GM12864 (cell line): ENCODE data around the gene HIGD1B.

Source experiments
- DNase-seq: peaks from one replicate; pipeline ENCODE4 v3.0.0-alpha.2; 2011; ENCODE audit warnings: low read depth
- H3K4me3 ChIP-seq: 2 replicates; pipeline ENCODE4 v1.5.1; 2011; ENCODE audit warnings: mild to moderate bottlenecking, low read depth, low read length, control low read depth
- TF ChIP-seq, protein P1 (sequence below): IDR thresholded peaks from 2 replicates; pipeline ENCODE4 v1.5.1; 2011; ENCODE audit warnings: low read depth, mild to moderate bottlenecking, moderate library complexity, low read length, control low read depth, inconsistent platforms; ENCODE audit errors: missing control alignments

Gene HIGD1B

DNA sequence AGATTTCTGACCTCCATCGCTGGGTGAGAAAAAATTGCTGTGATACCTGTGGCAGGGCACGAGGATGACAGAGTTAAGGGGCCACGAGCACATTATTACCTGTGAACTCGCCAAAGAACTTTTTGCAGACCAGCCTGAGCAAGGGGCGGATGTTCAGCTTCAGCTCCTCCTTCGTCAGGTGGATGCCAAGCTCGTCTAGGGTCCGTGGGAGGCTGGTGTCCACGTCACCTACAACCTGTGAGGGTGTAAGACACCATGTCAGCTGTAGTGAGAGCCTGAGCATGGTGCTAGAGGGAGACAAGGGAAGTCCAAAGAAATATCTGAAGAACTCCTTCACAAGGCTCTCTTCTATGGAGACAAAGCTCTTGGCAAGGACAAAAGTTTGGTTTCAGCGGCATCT lies 17.1 kb downstream of the HIGD1B start:
- no peak for DNase-seq
- TF ChIP-seq, protein P1, sequence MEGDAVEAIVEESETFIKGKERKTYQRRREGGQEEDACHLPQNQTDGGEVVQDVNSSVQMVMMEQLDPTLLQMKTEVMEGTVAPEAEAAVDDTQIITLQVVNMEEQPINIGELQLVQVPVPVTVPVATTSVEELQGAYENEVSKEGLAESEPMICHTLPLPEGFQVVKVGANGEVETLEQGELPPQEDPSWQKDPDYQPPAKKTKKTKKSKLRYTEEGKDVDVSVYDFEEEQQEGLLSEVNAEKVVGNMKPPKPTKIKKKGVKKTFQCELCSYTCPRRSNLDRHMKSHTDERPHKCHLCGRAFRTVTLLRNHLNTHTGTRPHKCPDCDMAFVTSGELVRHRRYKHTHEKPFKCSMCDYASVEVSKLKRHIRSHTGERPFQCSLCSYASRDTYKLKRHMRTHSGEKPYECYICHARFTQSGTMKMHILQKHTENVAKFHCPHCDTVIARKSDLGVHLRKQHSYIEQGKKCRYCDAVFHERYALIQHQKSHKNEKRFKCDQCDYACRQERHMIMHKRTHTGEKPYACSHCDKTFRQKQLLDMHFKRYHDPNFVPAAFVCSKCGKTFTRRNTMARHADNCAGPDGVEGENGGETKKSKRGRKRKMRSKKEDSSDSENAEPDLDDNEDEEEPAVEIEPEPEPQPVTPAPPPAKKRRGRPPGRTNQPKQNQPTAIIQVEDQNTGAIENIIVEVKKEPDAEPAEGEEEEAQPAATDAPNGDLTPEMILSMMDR: no peak
- H3K4me3 ChIP-seq: no peak overlapping the region

GRCh38 chr17:44865231-44865660 lies 17.6 kb downstream of the HIGD1B start:
- TF ChIP-seq, protein P1: peak; percentile 76
- no peak overlapping the region for H3K4me3 ChIP-seq
- peak; percentile 29 for DNase-seq

DNA sequence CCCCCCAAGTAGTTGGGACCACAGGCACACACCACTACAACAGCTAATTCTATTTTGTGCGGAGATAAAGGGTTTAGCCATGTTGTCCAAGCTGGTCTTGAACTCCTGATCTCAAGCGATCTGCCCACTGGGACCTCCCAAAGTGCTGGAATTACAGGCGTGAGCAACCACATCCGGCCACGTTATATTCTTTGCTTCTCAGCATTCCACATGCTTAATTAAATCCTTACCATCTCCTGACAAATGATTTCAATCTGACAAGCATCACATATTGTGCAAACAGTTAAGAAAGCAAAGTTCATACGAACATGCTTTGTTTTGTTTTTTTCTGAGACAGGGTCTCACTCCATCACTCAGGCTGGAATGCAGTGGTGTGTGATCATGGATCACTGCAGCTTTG lies 18.2 kb downstream of the HIGD1B start:
- TF ChIP-seq, protein P1: no peak
- H3K4me3 ChIP-seq: no peak overlapping the region
- DNase-seq: no peak

DNA sequence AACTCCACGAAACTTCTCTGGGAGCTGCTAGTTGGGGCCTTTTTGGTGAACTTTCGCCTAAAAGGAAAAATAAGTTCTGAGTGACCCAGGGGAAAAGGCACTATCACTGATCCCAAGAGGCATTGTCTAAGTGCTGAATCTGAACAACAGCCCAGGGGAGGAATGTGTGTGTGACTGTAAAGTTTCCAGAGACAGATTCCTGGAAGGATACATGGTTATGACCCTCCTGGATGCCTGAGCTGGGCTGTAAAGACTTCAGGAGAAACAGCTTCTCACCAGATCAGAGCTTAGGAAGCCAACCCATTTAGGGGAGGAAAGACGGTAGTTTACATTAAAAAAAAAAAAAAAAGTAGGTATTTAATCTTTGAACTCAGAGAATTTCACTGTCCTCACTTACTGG lies 20.2 kb downstream of the HIGD1B start:
- TF ChIP-seq, protein P1: no peak
- no peak for DNase-seq
- no peak overlapping the region for H3K4me3 ChIP-seq

GRCh38 chr17:44871556-44871955 lies 23.9 kb downstream of the HIGD1B start:
- TF ChIP-seq, protein P1: no peak
- H3K4me3 ChIP-seq: no peak overlapping the region
- DNase-seq: no peak

- TF ChIP-seq, protein P1: no peak
- no peak for DNase-seq
- no peak overlapping the region for H3K4me3 ChIP-seq
Measured at GRCh38 chr17:44872131-44872768, 24.6 kb downstream of the HIGD1B start.

- DNase-seq: no peak
- TF ChIP-seq, protein P1: no peak
- no peak overlapping the region for H3K4me3 ChIP-seq
Measured at GRCh38 chr17:44875761-44876160, 28.1 kb downstream of the HIGD1B start.
